ENCODE measurements around the gene WBP11. TPM values are rescaled to one million over a fixed set of nuclear protein-coding genes. Genes with fewer than 3 reads are reported as not detected.
"Not testable (repeated sequence)": the region's sequence is repeated elsewhere in the genome, so short reads cannot be mapped to it uniquely, and the experiment has no call there.

WBP11 gene
- total RNA-seq, 6 experiments from 2014 or later, result 8.6 to 24.9 (median 16.9) TPM

DNA sequence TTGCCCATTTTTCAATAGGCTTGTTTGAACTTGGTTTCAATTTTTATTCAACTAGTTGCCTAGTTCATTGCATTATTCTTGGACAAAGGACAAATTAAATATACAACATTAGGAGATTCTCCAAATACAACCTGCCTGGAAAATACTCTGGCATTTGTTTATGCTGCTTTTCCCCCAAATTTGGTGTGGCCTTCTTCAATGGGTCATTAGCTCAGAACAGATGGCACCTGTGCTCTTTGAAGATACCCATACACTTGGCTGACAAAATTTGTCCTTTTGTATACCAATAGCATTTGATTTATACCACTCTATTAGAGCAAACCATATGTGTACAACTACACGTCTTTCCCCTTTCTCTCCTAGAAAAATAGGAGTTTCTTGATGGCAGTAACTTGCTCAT lies 35.7 kb downstream of the WBP11 start:
- no peak overlapping the region for H3K27ac ChIP-seq
- no peaks in the 10 kb centered on the region for H3K36me3 ChIP-seq
- peaks cover 0 to 21% (median 3%) of the 10 kb centered on the region in 4 donors for H3K4me1 ChIP-seq
- 80% methylated on average over 1 of the region's 1 CpG for WGBS (ENCODE audit: insufficient coverage, low coverage, low lambda C conversion rate, missing lambda C conversion rate)
- intact Hi-C loops (cut with DNase I), result no loop called here
- DNase-seq (no peak), ATAC-seq (no peak)
- H3K4me3 ChIP-seq, result no peak overlapping the region
- H3K9me3 ChIP-seq, result no peaks in the 10 kb centered on the region
- no peak for TF ChIP-seq POLR2A (IDR thresholded peaks at IDR 0.05)
- TF ChIP-seq, protein P1, sequence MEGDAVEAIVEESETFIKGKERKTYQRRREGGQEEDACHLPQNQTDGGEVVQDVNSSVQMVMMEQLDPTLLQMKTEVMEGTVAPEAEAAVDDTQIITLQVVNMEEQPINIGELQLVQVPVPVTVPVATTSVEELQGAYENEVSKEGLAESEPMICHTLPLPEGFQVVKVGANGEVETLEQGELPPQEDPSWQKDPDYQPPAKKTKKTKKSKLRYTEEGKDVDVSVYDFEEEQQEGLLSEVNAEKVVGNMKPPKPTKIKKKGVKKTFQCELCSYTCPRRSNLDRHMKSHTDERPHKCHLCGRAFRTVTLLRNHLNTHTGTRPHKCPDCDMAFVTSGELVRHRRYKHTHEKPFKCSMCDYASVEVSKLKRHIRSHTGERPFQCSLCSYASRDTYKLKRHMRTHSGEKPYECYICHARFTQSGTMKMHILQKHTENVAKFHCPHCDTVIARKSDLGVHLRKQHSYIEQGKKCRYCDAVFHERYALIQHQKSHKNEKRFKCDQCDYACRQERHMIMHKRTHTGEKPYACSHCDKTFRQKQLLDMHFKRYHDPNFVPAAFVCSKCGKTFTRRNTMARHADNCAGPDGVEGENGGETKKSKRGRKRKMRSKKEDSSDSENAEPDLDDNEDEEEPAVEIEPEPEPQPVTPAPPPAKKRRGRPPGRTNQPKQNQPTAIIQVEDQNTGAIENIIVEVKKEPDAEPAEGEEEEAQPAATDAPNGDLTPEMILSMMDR (IDR thresholded peaks at IDR 0.05), result no peak
- no peaks in the 10 kb centered on the region for H3K27me3 ChIP-seq

DNA sequence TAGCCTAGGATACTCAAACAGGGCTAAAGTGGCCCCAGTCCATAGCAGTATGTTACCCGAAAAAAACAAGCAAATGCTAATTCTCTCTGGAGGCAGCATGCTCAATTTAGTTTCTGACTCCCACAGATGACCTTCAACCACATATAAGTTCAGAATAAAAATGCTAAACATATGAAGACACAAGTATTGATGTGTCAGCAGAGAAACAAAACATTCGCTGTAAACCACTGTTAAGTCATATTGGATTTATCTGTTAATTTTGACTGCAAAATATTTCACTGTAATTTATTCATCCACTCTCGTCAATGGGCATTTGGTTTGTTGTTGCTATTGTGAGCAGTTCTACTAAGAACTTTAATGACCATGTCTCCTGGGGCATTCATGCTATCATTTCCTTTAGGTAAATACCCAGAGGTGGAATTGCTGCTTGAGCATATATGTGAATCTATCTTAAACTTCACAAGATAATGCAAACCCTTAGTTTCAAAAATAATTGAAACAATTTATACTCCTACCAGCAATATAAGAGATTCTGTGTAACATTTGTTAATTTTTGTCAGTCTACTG lies 36.5 kb downstream of the WBP11 start:
- DNase-seq (no peak), ATAC-seq (no peak)
- intact Hi-C loops (cut with DNase I), result no loop called here
- TF ChIP-seq POLR2A (IDR thresholded peaks at IDR 0.05), result no peak
- TF ChIP-seq, protein P1 (IDR thresholded peaks at IDR 0.05), result no peak
- WGBS (ENCODE audit: insufficient coverage, low coverage, low lambda C conversion rate, missing lambda C conversion rate), result 95% methylated on average over 3 of the region's 3 CpGs
- Histone ChIP-seq H3K36me3 (no peaks in the 10 kb centered on the region), H3K9me3 (no peaks in the 10 kb centered on the region), H3K4me1 (peaks cover 0 to 21% (median 3%) of the 10 kb centered on the region in 4 donors), H3K27ac (no peak overlapping the region), H3K27me3 (no peaks in the 10 kb centered on the region), H3K4me3 (no peak overlapping the region)

DNA sequence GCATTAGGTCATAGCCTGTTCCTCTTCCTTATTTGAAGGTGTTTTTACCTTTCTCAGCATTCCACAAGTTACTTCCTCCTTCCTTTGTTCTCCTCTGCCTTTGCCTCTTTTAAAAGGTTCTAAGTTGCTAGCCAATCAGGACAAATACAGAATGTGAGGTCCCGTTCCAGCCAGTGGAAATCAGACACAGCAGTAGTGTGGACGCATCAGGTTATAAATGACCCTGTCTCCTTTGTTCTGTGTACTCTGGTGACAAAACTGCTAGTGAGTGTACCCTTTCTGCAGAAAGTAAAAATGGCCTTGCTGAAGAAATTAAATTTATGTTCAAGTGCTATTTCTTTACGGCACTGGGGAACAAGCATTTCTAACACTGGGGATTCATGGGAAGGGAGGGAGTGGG lies 37.3 kb downstream of the WBP11 start:
- H3K9me3 ChIP-seq; H3K36me3 ChIP-seq; DNase-seq; H3K27me3 ChIP-seq; ATAC-seq; H3K27ac ChIP-seq; intact Hi-C loops (cut with DNase I); H3K4me3 ChIP-seq: not testable (repeated sequence)
- H3K4me1 ChIP-seq, result peaks cover 0 to 16% (median 3%) of the 10 kb centered on the region in 4 donors
- 100% methylated on average over 3 of the region's 3 CpGs for WGBS (ENCODE audit: insufficient coverage, low coverage, low lambda C conversion rate, missing lambda C conversion rate)

DNA sequence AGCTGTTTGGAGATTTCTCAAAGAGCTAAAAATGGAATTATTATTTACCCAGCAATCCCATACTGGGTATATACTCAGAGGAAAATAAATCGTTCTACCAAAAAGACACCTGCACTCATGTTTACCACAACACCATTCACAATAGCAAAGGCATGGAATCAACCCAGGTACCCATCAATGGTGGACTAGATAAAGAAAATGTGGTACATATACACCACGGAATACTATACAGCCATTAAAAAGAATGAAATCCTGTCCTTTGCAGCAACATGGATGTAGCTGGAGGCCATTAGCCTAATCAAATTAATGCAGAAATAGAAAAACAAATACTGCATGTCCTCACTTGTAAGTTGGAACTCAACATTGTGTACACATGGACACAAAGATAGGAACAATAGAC lies 37.9 kb downstream of the WBP11 start:
- WGBS (ENCODE audit: insufficient coverage, low coverage, low lambda C conversion rate, missing lambda C conversion rate), result 86% methylated on average over 1 of the region's 2 CpGs
- H3K27ac ChIP-seq, result no peak overlapping the region

DNA sequence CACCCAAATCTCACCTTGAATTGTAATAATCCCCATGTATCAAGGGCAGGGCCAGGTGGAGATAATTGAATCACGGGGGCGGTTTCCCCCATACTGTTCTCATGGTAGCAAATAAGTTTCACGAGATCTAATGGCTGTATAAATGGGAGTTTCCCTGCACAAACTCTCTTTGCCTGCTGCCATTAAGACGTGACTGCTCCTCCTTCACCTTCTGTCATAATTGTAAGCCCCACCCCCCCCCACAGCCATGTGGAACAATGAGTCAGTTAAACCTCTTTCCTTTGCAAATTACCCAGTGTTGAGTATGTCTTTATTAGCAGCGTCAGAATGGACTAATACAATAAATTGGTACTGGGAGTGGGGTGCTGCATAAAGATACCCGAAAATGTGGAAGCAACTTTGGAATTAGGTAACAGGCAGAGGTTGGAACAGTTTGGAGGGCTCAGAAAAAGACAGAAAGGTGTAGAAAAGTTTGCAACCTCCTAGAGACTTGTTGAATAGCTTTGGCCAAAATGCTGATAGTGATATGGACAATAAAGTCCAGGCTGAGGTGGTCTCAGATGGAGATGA lies 43.5 kb downstream of the WBP11 start:
- H3K4me1 ChIP-seq; H3K27me3 ChIP-seq; ATAC-seq; H3K4me3 ChIP-seq; H3K27ac ChIP-seq; DNase-seq; H3K9me3 ChIP-seq; intact Hi-C loops (cut with DNase I); H3K36me3 ChIP-seq: not testable (repeated sequence)
- WGBS (ENCODE audit: insufficient coverage, low coverage, low lambda C conversion rate, missing lambda C conversion rate), result 74% methylated on average over 6 of the region's 6 CpGs

More for the DNA sequence above, 37.9 kb downstream of the WBP11 start:
- no peaks in the 10 kb centered on the region for H3K9me3 ChIP-seq
- ATAC-seq (no peak), DNase-seq (no peak)
- TF ChIP-seq POLR2A (IDR thresholded peaks at IDR 0.05), result no peak
- TF ChIP-seq, protein P1 (IDR thresholded peaks at IDR 0.05), result no peak
- peaks cover 0 to 16% (median 3%) of the 10 kb centered on the region in 4 donors for H3K4me1 ChIP-seq
- H3K27me3 ChIP-seq, result no peaks in the 10 kb centered on the region
- intact Hi-C loops (cut with DNase I), result no loop called here
- H3K36me3 ChIP-seq, result no peaks in the 10 kb centered on the region
- H3K4me3 ChIP-seq, result no peak overlapping the region

Measured in right lobe of liver (tissue), 6 donors.